Thyroid gland (tissue), 4 donors: ENCODE data around the gene KDM2B. TPM values are rescaled to one million over a fixed set of nuclear protein-coding genes. Genes with fewer than 3 reads are reported as not detected.

Source experiments
- DNase-seq, 2 donors: peaks; one replicate each; pipeline ENCODE4 v3.0.0-alpha.2; 2019
- H3K27ac ChIP-seq, 3 donors: fragments of 200-600 bp; sonication (generic); 1 replicate in 2 of 3; 2 replicates in 1 of 3; pipeline ENCODE4 v1.5.1; 2016 to 2019; ENCODE audit warnings: mild to moderate bottlenecking in 1 of 3, moderate library complexity in 1 of 3
- H3K27me3 ChIP-seq: fragments of 200-600 bp; sonication (generic); one replicate; pipeline ENCODE4 v1.5.1; 2019
- H3K36me3 ChIP-seq, 2 donors: fragments of 200-600 bp; sonication (generic); one replicate each; pipeline ENCODE4 v1.5.1; 2016 to 2019
- H3K4me1 ChIP-seq, 2 donors: fragments of 200-600 bp; sonication (generic); one replicate each; pipeline ENCODE4 v1.5.1; 2017 to 2019
- H3K4me3 ChIP-seq, 3 donors: fragments of 200-600 bp; sonication (generic); replicated peaks in 1 of 3; 1 replicate in 2 of 3; 2 replicates in 1 of 3; pipeline ENCODE4 v1.5.1; 2016; ENCODE audit warnings: mild to moderate bottlenecking in 1 of 3
- H3K9me3 ChIP-seq: fragments of 200-600 bp; sonication (generic); one replicate; pipeline ENCODE4 v1.5.1; 2017
- POLR2A ChIP-seq, 2 donors: fragments of 450-650 bp; IDR thresholded peaks; one replicate each; pipeline ENCODE4 v1.6.1; 2017; ENCODE audit warnings: antibody characterized with exemption in 2 of 2, mild to moderate bottlenecking in 2 of 2, moderate library complexity in 1 of 2
- WGBS, 2 donors: methylation state at CpG; one replicate each; pipeline ENCODE4 v1.1.5; 2017; 5-methylcytosine and 5-hydroxymethylcytosine counted together
- intact Hi-C: fragments of 100-400 bp; cut with DNase I; formaldehyde crosslinking; loops from one replicate; pipeline ENCODE4 v1.15.1; 2023
- total RNA-seq, 4 donors: library from RNA; depleted of rRNA; stranded (reverse); fragments of >200 nt; gene quantifications; one replicate each; pipeline ENCODE4 v1.2.3, GENCODE V29; 2016
- TF ChIP-seq, protein P1 (sequence below), 6 experiments: fragments of 200-600 bp in 3 of 6; fragments of 450-650 bp in 3 of 6; sonication (generic) in 3 of 6; IDR thresholded peaks; one replicate each; pipeline ENCODE4 v1.5.1; 2016 to 2019; ENCODE audit warnings: antibody characterized with exemption in 6 of 6, mild to moderate bottlenecking in 2 of 6, inconsistent platforms in 1 of 6, moderate library complexity in 1 of 6

KDM2B gene
- total RNA-seq, 4 donors from 2014 or later = 15.5 to 32.1 (median 21.2) TPM

DNA sequence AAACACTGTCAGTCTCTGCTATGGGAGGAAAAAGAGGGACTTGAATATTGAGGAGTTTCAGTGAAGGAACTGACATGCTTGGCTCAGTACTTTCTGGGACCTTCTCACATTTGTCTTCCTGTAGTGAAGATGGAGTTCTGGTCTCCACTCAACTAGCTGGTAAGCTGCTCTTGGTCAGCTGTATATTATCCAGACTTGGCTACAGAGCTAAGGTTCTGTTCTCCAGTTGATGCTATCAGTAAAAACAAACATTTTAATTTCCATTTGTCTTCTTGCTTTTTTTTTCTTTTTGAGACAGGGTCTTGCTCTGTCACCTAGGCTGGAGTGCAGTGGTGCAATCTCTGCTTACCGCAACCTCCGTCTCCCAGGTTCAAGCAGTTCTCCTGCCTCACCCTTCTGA lies 175.6 kb downstream of the KDM2B start:
- no peaks in the 10 kb centered on the region for H3K36me3 ChIP-seq
- H3K9me3 ChIP-seq = no peaks in the 10 kb centered on the region
- no peak for DNase-seq
- no peak overlapping the region for H3K27ac ChIP-seq
- peaks cover 4 to 6% of the 10 kb centered on the region in 2 donors for H3K4me1 ChIP-seq
- intact Hi-C loops = no loop called here
- TF ChIP-seq, protein P1, sequence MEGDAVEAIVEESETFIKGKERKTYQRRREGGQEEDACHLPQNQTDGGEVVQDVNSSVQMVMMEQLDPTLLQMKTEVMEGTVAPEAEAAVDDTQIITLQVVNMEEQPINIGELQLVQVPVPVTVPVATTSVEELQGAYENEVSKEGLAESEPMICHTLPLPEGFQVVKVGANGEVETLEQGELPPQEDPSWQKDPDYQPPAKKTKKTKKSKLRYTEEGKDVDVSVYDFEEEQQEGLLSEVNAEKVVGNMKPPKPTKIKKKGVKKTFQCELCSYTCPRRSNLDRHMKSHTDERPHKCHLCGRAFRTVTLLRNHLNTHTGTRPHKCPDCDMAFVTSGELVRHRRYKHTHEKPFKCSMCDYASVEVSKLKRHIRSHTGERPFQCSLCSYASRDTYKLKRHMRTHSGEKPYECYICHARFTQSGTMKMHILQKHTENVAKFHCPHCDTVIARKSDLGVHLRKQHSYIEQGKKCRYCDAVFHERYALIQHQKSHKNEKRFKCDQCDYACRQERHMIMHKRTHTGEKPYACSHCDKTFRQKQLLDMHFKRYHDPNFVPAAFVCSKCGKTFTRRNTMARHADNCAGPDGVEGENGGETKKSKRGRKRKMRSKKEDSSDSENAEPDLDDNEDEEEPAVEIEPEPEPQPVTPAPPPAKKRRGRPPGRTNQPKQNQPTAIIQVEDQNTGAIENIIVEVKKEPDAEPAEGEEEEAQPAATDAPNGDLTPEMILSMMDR (IDR thresholded peaks at IDR 0.05) = no peak
- TF ChIP-seq POLR2A (IDR thresholded peaks at IDR 0.05) = no peak
- H3K4me3 ChIP-seq = no peak overlapping the region
- 96 to 98% methylated on average over 2 of the region's 2 CpGs for WGBS, 2 donors
- no peaks in the 10 kb centered on the region for H3K27me3 ChIP-seq

DNA sequence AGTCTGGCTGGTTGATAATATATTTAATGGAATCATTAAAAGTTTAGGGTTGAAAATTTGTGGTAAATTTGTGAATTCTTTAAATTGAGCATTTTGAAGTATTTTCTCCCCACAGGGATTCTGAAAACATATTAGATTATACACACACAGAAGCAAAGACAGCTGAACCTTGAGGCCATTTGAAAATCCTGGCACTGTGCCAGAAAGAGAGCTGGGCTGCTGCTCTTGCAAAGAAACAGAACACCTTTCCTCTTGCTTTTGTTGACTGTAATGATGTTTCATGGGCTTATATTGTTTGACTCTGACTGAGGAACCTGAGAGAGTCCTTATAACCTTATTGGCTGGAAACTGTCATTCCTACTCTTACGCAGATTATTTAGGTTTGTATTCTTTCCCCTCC lies 176.1 kb downstream of the KDM2B start:
- 93 to 97% methylated on average over 1 of the region's 1 CpG for WGBS, 2 donors
- intact Hi-C loops = no loop called here
- no peaks in the 10 kb centered on the region for H3K27me3 ChIP-seq
- no peak overlapping the region for H3K4me3 ChIP-seq
- TF ChIP-seq POLR2A (IDR thresholded peaks at IDR 0.05) = no peak
- TF ChIP-seq, protein P1 (IDR thresholded peaks at IDR 0.05) = no peak
- H3K9me3 ChIP-seq = no peaks in the 10 kb centered on the region
- no peak overlapping the region for H3K27ac ChIP-seq
- DNase-seq = peak; percentile 46 to 50
- H3K4me1 ChIP-seq = peaks cover 4 to 6% of the 10 kb centered on the region in 2 donors
- H3K36me3 ChIP-seq = no peaks in the 10 kb centered on the region

DNA sequence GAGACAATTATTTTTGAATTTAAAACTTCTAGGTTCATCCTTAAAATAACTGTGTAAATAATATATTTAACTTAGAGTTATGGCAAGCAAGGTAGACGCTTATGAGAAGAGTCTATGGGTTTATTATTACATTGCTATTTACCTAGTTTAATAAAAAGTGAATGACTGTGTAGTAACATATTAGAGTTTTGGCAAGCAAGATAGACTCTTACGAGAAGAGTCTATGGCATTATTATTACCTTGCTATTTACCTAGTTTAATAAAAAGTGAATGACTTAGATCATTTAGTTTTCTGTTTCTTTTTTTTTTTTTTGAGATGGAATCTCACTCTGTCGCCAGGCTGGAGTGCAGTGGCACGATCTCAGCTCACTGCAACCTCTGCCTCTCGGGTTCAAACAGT lies 177.1 kb downstream of the KDM2B start:
- intact Hi-C loops = no loop called here
- Histone ChIP-seq H3K27me3 (no peaks in the 10 kb centered on the region), H3K36me3 (no peaks in the 10 kb centered on the region), H3K4me1 (peaks cover 10 to 11% of the 10 kb centered on the region in 2 donors), H3K9me3 (no peaks in the 10 kb centered on the region), H3K27ac (no peak overlapping the region), H3K4me3 (no peak overlapping the region)
- 96 to 98% methylated on average over 5 of the region's 5 CpGs for WGBS, 2 donors
- TF ChIP-seq POLR2A (IDR thresholded peaks at IDR 0.05) = no peak
- TF ChIP-seq, protein P1 (IDR thresholded peaks at IDR 0.05) = no peak
- no peak for DNase-seq

DNA sequence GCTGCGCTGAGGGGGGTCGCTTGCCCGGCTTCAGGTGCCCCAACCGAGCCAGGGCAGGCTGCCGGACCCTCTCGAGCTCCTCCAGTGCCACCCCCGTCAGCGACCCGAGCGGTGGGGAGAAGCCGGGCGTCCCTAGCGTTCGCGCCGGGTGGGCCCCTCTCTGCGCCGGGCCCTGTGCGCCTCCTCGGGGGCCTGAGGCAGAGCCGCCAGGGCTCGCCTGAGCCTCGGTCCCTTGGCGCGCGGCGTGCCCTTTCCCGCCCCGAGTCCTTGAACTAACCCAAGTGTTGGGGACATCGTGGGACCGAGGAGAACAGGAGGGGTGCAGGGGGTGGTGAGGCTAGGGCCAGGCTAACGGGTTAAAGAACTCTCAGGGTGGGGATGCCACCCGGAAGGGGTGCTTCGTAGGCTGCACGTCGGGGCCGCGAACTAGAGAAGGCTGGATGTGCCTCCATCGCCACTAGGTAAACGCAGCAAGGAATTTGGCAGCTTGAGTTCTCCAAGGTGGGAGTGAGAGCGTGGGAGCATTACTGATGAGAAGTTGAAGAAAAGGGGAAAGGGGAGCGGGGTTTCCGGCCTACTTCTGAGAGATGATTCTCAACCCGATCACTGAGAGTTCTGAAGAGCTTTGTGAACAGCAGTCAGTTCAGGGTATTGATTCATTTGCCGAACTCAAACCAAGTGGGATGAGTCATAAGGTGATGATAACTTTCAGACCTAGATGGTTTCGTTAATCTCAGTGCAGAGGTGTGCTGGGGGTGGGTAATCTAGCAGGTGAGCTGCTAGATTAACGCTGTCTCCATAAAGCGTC lies 180.3 kb downstream of the KDM2B start:
- no peaks in the 10 kb centered on the region for H3K9me3 ChIP-seq
- peak overlapping the region; percentile 73 to 96 (median 81) for H3K4me3 ChIP-seq
- DNase-seq = peak; percentile 30 to 41
- no peaks in the 10 kb centered on the region for H3K27me3 ChIP-seq
- H3K27ac ChIP-seq = peak overlapping the region; percentile 67 to 89 (median 77)
- peaks cover 10 to 12% of the 10 kb centered on the region in 2 donors for H3K4me1 ChIP-seq
- intact Hi-C loops = no loop called here
- no peak for TF ChIP-seq POLR2A (IDR thresholded peaks at IDR 0.05)
- TF ChIP-seq, protein P1 (IDR thresholded peaks at IDR 0.05) = no peak
- 2 to 3% methylated on average over 25 to 38 of the region's 48 CpGs for WGBS, 2 donors
- H3K36me3 ChIP-seq = no peaks in the 10 kb centered on the region
